ENCODE data around the gene GALNT10. TPM values are rescaled to one million over a fixed set of nuclear protein-coding genes. Genes with fewer than 3 reads are reported as not detected.

Gene GALNT10
- total and polyA plus RNA-seq, 2 experiments from 2014 or later: 43.0 to 45.9 TPM

DNA sequence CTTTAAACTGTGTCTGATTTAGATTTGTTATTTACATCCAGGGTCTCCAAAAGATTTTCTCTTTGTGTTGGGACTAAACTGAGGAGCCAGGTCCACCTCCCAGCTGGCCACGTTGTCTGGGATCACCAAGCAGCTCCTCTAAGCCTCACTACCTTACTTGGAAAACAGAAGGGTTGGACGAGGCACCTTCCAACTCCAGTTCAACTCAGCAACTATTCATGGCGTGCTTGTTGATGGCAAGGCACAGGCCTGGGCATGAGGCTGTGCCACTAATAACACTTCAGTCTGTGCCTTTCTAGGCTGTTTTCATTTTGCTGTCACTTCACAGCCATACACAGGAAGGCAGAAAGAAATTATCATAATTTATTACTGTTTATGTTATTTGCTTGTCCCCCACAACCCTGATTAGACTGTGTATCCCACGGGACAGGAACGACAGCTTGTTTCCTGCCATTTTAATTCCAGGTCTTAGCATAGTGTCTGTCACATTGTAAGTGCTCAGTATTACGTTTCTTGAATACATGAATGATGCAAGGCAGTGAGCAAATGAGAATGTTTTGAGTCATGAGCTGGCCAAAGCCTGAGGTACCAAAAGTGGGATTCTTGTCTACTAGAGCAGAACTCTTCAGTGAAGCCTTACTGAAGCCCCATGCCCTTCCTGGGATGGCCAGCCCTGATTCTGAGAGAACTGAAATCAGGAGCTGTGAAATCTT, 125.8 kb downstream of the GALNT10 start:
- no peaks in the 10 kb centered on the region for H3K27me3 ChIP-seq

DNA sequence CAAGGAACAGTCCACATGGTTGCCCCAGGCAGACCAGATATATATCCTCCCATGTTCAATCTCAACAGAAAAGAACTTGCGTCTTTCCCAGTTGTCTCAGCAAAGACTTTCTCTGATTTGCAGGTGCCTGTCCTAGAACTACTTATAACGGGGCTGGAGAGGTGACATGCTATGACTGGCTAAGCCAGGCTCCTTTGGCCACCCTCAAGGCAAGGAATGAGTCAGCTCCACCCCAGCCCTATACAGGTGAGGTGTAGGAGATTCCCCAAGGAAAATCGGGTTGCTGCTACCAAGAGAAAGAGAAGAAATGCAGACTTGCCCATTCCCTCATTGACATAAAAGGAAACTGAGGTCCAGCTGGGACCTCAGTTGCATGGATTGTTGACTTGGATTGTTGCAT, 127.4 kb downstream of the GALNT10 start:
- DNase-seq (ENCODE audit: low spot score): no peak
- H3K9me3 ChIP-seq (ENCODE audit: low read depth): no peaks in the 10 kb centered on the region
- H3K4me3 ChIP-seq: no peak overlapping the region
- H3K79me2 ChIP-seq: no peaks in the 10 kb centered on the region
- no peak overlapping the region for H2AFZ ChIP-seq
- 91% methylated on average over 3 of the region's 3 CpGs for WGBS (ENCODE audit: low lambda C conversion rate, missing lambda C conversion rate)
- H3K4me2 ChIP-seq: no peak overlapping the region
- TF ChIP-seq CTCF (IDR thresholded peaks at IDR 0.05; ENCODE audit: poor library complexity) (no peak), EZH2phosphoT487 (IDR thresholded peaks at IDR 0.05; ENCODE audit: low read depth, severe bottlenecking, unreplicated experiment) (no peak), EZH2 (IDR thresholded peaks at IDR 0.05; ENCODE audit: borderline replicate concordance) (no peak)
- no peak overlapping the region for H3K27ac ChIP-seq
- no peaks in the 10 kb centered on the region for H3K9me2 ChIP-seq (replicated peaks; ENCODE audit: insufficient read depth)
- no peaks in the 10 kb centered on the region for H4K20me1 ChIP-seq (ENCODE audit: insufficient read depth, poor library complexity, severe bottlenecking)
- H3K27me3 ChIP-seq: no peaks in the 10 kb centered on the region
- H3K36me3 ChIP-seq (replicated peaks; ENCODE audit: insufficient read depth, low read depth): no peaks in the 10 kb centered on the region
- no peaks in the 10 kb centered on the region for H3K4me1 ChIP-seq (ENCODE audit: insufficient read depth)

More for the DNA sequence above, 125.8 kb downstream of the GALNT10 start:
- Histone ChIP-seq H3K9me3 (ENCODE audit: low read depth) (no peaks in the 10 kb centered on the region), H4K20me1 (ENCODE audit: insufficient read depth, poor library complexity, severe bottlenecking) (no peaks in the 10 kb centered on the region), H3K36me3 (replicated peaks; ENCODE audit: insufficient read depth, low read depth) (no peaks in the 10 kb centered on the region), H2AFZ (no peak overlapping the region), H3K79me2 (no peaks in the 10 kb centered on the region), H3K4me3 (no peak overlapping the region), H3K4me1 (ENCODE audit: insufficient read depth) (no peaks in the 10 kb centered on the region), H3K4me2 (no peak overlapping the region), H3K9me2 (replicated peaks; ENCODE audit: insufficient read depth) (no peaks in the 10 kb centered on the region), H3K27ac (no peak overlapping the region)
- WGBS (ENCODE audit: low lambda C conversion rate, missing lambda C conversion rate): 81% methylated on average over 6 of the region's 6 CpGs
- DNase-seq (ENCODE audit: low spot score): no peak
- TF ChIP-seq EZH2 (IDR thresholded peaks at IDR 0.05; ENCODE audit: borderline replicate concordance) (no peak), CTCF (IDR thresholded peaks at IDR 0.05; ENCODE audit: poor library complexity) (no peak), EZH2phosphoT487 (IDR thresholded peaks at IDR 0.05; ENCODE audit: low read depth, severe bottlenecking, unreplicated experiment) (no peak)

GRCh38 chr5:154318691-154319090, 128.2 kb downstream of the GALNT10 start:
- Histone ChIP-seq H3K9me2 (replicated peaks; ENCODE audit: insufficient read depth) (no peaks in the 10 kb centered on the region), H3K4me3 (no peak overlapping the region), H3K9me3 (ENCODE audit: low read depth) (no peaks in the 10 kb centered on the region), H3K36me3 (replicated peaks; ENCODE audit: insufficient read depth, low read depth) (no peaks in the 10 kb centered on the region), H3K79me2 (no peaks in the 10 kb centered on the region), H3K4me2 (no peak overlapping the region), H2AFZ (no peak overlapping the region), H4K20me1 (ENCODE audit: insufficient read depth, poor library complexity, severe bottlenecking) (no peaks in the 10 kb centered on the region), H3K4me1 (ENCODE audit: insufficient read depth) (no peaks in the 10 kb centered on the region), H3K27me3 (no peaks in the 10 kb centered on the region), H3K27ac (no peak overlapping the region)
- no peak for DNase-seq (ENCODE audit: low spot score)
- WGBS (ENCODE audit: low lambda C conversion rate, missing lambda C conversion rate): 100% methylated on average over 1 of the region's 1 CpG
- no peak for TF ChIP-seq EZH2phosphoT487 (IDR thresholded peaks at IDR 0.05; ENCODE audit: low read depth, severe bottlenecking, unreplicated experiment)
- no peak for TF ChIP-seq CTCF (IDR thresholded peaks at IDR 0.05; ENCODE audit: poor library complexity)
- TF ChIP-seq EZH2 (IDR thresholded peaks at IDR 0.05; ENCODE audit: borderline replicate concordance): no peak
